A549 (cell line): ENCODE results near the gene SGIP1.

Experiments used
- CEBPB ChIP-seq, 2 experiments: fragments of >200 bp in 1 of 2; sonication (Bioruptor Twin) in 1 of 2; formaldehyde crosslinking in 1 of 2; IDR thresholded peaks; 2 replicates each; pipeline ENCODE4 v1.6.1; 2012 to 2016
- CHD2 ChIP-seq: fragments of 150-350 bp; IDR thresholded peaks from 2 replicates; pipeline ENCODE4 v1.6.1; 2014; ENCODE audit warnings: low read length; ENCODE audit not compliant: partially characterized antibody
- FOXS1 ChIP-seq: fragments of 250-450 bp; sonication (Bioruptor Pico); IDR thresholded peaks from 2 replicates; pipeline ENCODE4 v1.5.0; 2020; ENCODE audit warnings: mild to moderate bottlenecking, moderate library complexity
- JUN ChIP-seq, 2 experiments: fragments of >200 bp; sonication (Bioruptor Twin); formaldehyde crosslinking; IDR thresholded peaks; 2 replicates in 1 of 2; 3 replicates in 1 of 2; pipeline ENCODE4 v1.6.1; 2016 to 2017
- POLR2A ChIP-seq: IDR thresholded peaks from 2 replicates; pipeline ENCODE4 v1.6.1; 2012; ENCODE audit warnings: mild to moderate bottlenecking, low read length
- RCOR1 ChIP-seq: fragments of 150-350 bp; IDR thresholded peaks from 2 replicates; pipeline ENCODE4 v1.6.1; 2014; ENCODE audit warnings: antibody characterized with exemption, low read length, low read depth
- SREBF2 ChIP-seq: fragments of 450-650 bp; IDR thresholded peaks from 2 replicates; pipeline ENCODE4 v1.6.1; 2014; ENCODE audit warnings: mild to moderate bottlenecking, moderate library complexity
- TP53 ChIP-seq: fragments of 250-450 bp; sonication (Bioruptor Pico); IDR thresholded peaks from 2 replicates; pipeline ENCODE4 v1.5.0; 2021; ENCODE audit warnings: mild to moderate bottlenecking, moderate library complexity
- TF ChIP-seq, protein P1 (sequence below): fragments of >200 bp; sonication (Bioruptor Twin); formaldehyde crosslinking; IDR thresholded peaks from 3 replicates; pipeline ENCODE4 v1.5.1; 2016
- TF ChIP-seq, protein P2 (sequence below): fragments of 250-450 bp; sonication (Bioruptor Pico); IDR thresholded peaks from 2 replicates; pipeline ENCODE4 v1.5.0; 2020; ENCODE audit warnings: low read depth, mild to moderate bottlenecking, moderate library complexity
- TF ChIP-seq, protein P3 (sequence below): fragments of 200-600 bp; sonication (generic); IDR thresholded peaks from 2 replicates; pipeline ENCODE4 v1.6.1; 2016; ENCODE audit warnings: antibody characterized with exemption, mild to moderate bottlenecking, moderate library complexity

DNA sequence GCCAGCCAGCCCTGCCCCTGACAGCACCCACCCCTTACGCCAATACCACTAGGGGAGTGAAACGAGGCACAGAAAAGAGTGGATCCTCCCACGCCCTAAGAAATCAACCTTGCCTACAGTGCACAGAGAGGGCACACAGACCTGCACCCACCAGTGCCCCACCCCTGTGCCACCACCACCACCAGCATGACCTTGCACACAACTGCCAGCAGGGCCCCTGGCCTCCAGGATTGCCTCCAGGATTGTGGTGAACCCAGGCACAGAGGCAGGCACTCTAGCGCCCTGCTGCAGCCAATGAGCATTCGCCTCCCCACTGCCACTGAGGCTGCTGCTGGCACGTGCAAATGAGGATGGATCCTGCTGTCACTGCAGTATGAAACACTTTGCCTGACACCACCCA lies 23.5 kb upstream of the SGIP1 start:
- TF ChIP-seq CEBPB (IDR thresholded peaks at IDR 0.05) (no peak), JUN (IDR thresholded peaks at IDR 0.05) (no peak), POLR2A (no peak), TP53 (CRISPR knock-in tag) (no peak), SREBF2 (no peak), CHD2 (no peak), RCOR1 (no peak), FOXS1 (CRISPR knock-in tag) (no peak)
- TF ChIP-seq, protein P1, sequence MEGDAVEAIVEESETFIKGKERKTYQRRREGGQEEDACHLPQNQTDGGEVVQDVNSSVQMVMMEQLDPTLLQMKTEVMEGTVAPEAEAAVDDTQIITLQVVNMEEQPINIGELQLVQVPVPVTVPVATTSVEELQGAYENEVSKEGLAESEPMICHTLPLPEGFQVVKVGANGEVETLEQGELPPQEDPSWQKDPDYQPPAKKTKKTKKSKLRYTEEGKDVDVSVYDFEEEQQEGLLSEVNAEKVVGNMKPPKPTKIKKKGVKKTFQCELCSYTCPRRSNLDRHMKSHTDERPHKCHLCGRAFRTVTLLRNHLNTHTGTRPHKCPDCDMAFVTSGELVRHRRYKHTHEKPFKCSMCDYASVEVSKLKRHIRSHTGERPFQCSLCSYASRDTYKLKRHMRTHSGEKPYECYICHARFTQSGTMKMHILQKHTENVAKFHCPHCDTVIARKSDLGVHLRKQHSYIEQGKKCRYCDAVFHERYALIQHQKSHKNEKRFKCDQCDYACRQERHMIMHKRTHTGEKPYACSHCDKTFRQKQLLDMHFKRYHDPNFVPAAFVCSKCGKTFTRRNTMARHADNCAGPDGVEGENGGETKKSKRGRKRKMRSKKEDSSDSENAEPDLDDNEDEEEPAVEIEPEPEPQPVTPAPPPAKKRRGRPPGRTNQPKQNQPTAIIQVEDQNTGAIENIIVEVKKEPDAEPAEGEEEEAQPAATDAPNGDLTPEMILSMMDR: no peak
- TF ChIP-seq, protein P2, sequence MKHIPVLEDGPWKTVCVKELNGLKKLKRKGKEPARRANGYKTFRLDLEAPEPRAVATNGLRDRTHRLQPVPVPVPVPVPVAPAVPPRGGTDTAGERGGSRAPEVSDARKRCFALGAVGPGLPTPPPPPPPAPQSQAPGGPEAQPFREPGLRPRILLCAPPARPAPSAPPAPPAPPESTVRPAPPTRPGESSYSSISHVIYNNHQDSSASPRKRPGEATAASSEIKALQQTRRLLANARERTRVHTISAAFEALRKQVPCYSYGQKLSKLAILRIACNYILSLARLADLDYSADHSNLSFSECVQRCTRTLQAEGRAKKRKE (CRISPR knock-in tag): no peak
- TF ChIP-seq, protein P3, sequence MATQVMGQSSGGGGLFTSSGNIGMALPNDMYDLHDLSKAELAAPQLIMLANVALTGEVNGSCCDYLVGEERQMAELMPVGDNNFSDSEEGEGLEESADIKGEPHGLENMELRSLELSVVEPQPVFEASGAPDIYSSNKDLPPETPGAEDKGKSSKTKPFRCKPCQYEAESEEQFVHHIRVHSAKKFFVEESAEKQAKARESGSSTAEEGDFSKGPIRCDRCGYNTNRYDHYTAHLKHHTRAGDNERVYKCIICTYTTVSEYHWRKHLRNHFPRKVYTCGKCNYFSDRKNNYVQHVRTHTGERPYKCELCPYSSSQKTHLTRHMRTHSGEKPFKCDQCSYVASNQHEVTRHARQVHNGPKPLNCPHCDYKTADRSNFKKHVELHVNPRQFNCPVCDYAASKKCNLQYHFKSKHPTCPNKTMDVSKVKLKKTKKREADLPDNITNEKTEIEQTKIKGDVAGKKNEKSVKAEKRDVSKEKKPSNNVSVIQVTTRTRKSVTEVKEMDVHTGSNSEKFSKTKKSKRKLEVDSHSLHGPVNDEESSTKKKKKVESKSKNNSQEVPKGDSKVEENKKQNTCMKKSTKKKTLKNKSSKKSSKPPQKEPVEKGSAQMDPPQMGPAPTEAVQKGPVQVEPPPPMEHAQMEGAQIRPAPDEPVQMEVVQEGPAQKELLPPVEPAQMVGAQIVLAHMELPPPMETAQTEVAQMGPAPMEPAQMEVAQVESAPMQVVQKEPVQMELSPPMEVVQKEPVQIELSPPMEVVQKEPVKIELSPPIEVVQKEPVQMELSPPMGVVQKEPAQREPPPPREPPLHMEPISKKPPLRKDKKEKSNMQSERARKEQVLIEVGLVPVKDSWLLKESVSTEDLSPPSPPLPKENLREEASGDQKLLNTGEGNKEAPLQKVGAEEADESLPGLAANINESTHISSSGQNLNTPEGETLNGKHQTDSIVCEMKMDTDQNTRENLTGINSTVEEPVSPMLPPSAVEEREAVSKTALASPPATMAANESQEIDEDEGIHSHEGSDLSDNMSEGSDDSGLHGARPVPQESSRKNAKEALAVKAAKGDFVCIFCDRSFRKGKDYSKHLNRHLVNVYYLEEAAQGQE: no peak
